Activated gamma-delta T cell treated with Interleukin-2 at 50 U/mL for 16 hours (primary cell): ENCODE measurements around the gene RPL12.

Source experiments
- DNase-seq: peaks from one replicate; pipeline ENCODE4 v3.0.0-alpha.2; 2020

The RPL12 gene

GRCh38 chr9:127450830-127451607 lies at the start of gene RPL12, which contains the start of gene LRSAM1:
TSS of gene RPL12 (minus strand) at chr9:127451406. CDS start at chr9:127451317, 89 bp downstream.
TSS of gene LRSAM1 (plus strand) at chr9:127451510. CDS start at chr9:127454528, 3,018 bp downstream.
- DNase-seq, result peak; percentile 99

DNA sequence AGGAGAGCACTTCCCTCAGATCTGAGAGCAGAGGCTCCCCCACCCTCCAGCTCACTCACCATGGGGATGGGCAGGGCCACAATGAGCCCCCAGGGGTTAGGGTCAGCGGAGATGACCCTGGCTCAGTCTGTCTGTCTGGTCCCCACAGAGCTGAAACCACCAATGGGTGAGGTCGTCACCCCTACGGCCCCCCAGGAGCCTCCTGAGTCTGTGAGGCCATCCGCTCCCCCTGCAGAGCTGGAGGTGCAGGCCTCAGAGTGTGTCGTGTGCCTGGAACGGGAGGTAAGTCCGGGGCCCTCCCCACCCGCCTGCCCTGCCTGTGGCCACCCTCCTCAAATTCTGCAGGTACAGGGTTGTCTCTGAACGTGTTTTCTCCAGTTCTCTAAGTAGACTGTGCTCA lies 49.7 kb upstream of the RPL12 start:
- no peak for DNase-seq

DNA sequence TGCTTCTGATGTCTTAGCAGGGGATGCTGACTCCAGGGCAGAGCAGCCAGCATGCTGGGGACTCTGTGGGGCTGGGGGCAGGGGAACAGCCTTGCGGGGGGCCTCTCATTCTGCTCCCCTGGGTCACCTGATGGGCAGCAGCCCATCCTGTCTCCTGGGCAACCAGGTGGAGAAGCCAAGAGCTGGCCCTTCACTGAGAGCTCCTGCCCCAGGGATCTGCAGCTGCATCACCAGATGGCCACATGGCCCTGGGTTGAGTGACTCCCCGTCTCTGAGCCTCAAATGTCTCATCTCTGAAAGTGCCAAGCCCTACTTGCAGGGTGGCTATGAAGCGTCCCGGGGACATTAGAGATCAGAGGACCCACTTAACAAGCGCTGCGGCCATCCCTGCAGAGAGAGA lies 49.2 kb upstream of the RPL12 start:
- no peak for DNase-seq

DNA sequence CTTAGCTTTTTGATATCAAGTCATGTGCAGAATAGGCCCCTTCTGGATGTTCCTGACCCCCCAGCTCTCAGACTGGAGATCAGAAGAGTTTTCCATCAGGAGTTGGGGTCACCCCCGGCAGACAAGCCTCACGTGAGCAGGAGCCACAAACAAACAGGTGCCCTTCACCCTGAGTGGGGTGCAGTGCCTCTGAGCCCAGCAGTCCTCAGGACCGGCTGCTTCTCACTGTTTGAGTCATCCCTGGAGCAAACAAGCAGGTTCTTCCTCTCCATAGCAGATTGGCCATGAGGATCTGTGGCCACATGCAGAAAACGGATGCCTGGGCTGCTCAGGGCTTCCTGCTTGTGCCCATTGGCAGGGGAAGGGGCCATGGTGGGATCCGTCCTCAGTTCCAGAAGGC lies 47.1 kb upstream of the RPL12 start:
- no peak for DNase-seq

DNA sequence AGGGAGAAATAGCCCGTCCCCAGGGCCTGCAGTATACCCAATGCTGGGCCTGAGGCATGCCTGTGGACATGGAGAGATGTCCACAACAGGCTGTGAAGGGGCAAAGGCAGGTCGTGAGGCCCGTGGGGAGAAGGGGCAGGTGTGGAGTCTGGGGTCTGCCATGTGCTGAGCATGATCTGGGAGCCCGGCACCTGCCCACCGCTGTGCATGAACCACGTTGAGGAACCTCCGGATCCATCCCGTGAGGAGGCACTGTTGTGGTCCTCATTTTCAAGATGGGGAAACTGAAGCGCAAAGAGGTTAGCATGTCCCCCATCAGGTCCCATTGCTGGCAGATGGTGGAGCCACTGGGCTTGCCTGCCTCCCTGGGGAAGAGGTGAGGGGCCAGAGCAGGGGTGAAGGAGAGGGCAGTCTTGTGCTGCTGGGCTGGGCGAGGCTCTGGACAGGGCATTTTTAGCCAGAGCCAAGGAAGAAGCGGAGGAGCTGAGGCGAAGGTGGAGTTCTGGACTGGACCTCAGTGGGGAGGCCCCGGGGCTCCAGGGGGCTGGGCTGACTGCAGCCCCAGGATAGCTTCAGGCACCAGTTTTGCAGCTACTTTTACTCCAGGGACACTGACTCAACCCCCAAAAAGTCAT lies 46.6 kb upstream of the RPL12 start:
- DNase-seq, result no peak

GRCh38 chr9:127496974-127497373 lies 45.8 kb upstream of the RPL12 start:
- no peak for DNase-seq

DNA sequence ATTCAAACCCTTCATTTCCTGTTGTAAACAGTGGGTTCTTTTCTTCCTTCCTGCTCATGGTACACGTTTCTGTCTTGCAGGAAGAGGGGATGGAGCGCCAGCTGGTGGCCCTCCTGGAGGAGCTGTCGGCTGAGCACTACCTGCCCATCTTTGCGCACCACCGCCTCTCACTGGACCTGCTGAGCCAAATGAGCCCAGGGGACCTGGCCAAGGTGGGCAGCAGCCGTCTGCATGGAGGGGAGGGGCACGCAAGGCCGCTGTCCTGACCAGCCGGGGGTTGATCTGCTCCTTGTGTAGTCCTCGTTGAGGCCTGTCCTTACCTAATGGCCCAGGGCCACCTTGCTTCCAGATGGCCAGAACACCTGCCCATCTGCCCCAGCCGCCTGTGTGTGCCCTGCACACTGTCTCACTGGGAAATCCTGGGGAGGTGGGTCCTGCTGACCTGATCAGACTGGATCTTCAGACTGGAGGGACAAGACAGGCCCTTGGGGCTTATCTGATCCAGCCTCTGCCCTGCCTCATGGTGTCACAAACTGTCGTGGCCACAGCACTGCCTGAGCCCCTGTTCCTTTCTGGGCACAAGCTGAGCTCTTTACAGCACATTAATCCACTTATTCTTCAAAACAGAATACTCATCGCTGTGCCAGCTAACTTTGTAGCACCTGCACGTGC lies 44.8 kb upstream of the RPL12 start:
- DNase-seq, result no peak

DNA sequence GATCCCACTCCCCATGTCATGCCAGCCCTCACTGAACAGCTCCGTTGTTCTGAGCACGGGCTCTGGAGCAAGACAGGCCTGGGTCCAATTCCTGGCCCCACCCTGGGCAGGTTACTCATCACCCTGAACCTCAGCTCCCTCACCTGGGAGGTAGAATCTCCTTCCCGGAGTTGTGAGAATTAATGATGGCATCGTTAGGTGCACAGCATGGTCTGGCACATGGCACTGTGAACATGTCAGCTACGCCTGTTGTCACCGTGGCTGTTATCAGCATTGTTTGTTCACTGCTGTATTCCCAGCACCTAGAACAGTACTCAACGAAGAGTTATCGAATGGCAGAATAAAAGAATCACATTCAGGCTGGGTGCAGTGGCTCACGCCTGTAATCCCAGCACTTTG lies 43.1 kb upstream of the RPL12 start:
- no peak for DNase-seq

DNA sequence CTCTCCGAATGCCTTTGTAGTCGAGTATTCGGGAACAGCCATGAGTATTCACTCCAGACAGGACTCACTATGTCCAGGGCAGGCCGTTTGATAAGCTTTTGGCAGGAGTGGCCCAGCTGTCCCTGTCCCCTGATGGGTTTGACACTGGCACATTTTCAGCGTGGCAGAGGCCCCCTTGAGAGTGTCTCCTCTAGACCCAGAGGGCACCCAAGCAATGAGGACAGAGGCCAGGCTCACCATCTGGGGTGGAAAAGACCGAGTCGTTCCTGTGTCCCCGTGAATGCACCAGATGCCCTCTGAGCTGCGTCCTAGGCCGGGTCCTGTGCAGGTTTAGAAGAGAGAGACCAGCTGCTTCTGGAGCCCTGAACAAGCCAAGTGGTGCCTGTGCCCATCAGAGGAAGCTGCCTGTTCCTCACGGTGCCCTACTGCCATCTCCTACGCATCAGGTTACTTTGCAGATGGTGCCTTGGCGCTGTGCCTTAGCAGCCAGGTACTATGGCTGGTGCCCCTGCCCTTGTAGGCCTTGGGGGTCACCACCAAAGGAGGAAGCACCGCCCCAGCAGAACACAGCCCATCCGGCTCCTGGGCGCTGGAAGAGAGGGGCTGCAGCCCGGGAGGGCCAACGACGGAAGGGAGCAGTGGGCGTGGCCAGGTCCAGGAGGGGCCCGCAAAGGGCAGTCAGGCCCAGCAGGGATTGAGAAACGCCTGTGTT lies 42.5 kb upstream of the RPL12 start:
- no peak for DNase-seq

DNA sequence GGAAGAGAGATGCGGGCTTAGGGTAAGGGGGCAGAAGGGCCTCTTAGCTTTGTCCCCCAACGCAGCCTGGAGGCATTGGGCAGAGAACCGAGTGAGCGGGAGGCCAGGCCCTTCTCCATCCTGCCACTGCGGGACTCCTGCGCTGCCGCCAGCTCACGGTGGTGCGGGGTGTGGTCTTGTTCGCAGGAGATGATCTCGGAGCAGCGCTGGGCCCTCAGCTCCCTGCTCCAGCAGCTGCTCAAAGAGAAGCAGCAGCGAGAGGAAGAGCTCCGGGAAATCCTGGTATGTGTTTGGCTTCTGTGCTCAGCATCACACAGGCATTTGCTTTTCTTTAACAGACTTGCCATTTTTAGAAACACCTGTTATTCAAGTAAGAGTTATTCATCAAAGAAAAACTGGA lies 41.4 kb upstream of the RPL12 start:
- DNase-seq, result no peak

DNA sequence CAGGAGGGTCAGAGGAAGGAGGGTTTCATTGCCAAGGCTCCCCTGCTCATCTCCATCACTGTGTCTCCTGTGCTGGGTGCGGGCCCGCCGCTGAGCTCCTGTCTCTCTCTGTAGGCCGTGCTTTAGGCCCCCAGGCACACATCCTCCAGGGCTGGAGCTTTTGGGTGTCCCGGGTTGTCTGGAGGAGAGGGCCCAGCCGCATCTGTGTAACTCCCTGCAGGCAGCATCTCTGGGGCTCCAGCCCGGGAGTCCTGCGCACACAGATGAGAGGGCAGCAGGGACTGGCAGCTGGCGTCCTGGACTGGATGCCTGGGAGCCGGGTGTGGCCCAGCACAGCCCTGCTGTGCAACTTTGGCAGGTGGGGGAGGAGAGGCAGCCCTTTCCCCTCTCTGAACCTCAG lies 40.3 kb upstream of the RPL12 start:
- DNase-seq, result no peak

- DNase-seq, result no peak
Observed at GRCh38 chr9:127490535-127491230, 39.5 kb upstream of the RPL12 start.

- DNase-seq, result no peak
Observed at GRCh38 chr9:127489471-127490115, 38.4 kb upstream of the RPL12 start.

DNA sequence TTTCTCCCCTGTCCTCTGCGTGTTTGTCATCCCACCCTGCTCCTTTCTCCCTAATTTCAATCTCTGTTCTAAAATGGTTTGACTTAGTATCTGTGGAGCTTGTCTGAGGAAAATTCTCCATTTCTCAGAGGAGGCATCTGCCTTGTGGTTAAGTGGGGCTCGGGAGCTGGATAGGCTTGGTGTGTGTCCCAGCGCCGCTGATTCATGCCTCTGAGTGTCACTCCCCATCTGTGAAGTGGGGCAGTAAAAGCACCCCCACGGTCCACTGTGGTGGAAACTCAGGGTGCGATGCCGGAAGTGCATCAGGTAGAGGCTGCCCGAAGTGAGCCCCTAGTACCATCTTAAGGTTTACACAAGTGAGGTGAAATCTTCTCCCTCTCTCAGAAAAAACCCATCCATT lies 37.7 kb upstream of the RPL12 start:
- DNase-seq, result no peak

DNA sequence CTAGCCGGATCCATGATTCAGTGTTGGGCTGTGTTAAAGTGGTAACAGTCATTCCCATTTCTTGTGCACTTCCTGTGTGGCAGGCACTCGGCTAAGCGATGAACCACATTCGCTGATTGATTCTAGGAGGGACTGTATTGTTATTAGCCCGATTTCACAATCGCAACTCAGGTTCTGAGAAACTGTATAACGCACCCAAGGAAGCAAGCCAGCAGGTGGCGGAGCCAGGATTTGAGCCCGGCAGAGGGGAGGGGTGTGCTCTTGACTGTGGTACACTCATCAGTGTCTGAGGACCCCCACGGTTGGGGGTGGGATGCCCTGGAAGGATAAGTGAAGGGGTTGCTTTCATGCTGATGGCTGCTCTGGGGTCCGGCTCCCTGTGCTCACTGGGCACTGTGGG lies 34.8 kb upstream of the RPL12 start:
- no peak for DNase-seq

GRCh38 chr9:127482662-127483061 lies 31.5 kb upstream of the RPL12 start:
- DNase-seq, result no peak

DNA sequence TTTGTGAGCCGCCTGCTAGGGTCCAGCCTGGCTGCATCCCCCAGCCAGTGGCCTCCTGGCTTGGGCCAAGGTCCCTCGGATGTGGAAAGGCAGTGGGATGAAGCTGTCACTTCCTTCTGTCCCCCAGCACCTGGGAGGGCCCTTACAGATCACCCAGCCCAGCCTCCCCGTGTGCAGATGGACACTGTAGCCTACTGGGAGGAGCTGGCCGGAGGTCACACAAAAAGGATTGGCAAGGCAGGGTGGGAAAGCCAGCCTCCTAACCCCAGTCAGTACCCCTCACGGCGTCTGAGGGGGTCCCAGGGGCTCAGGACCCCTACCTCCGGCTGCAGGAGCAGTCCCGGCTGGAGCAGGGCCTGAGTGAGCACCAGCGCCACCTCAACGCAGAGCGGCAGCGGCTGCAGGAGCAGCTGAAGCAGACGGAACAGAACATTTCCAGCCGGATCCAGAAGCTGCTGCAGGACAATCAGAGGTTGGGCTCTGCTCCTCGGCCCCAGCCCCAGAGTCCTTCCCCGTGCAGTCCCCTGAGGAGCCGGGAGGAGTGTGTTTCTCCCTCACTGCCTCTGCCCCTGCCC lies 28.4 kb upstream of the RPL12 start:
- DNase-seq, result no peak

DNA sequence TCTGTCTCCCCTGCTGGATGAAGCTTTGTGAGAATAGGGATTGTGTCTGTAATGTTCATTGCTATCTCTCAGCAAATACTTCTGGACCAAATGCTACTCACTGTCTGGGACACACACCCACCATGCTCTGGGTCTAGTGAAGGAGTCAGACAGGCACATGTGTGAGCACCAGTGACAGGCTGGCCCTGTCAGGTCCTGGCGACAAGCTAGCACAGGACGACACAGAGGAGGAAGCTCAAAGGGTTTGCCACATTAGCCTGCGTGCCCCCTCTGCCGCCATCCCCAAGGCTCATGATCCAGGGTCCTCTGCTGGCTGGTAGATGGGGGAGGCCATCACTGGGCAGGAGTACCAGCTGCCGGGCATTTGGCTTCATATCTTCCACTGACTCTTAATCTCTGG lies 23.4 kb upstream of the RPL12 start:
- DNase-seq, result no peak

DNA sequence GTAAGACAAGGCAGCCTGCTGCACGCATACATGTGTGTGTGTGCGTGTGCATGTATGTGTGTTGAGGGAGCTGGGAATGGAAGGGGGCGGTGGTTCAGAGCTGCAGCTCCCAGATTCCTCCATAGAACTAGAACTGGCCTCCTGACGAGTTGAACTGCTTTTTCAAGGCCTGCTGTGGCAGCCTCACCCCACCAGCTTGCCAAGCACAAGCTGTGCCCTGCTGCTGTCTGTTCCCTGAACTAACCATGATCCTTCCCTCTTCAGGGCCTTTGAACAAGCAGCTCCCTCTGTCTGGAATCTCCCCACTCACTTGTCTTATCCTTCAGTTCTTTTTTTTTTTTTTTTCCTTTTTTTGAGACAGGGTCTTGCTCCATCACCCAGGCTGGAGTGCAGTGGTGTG lies 22.7 kb upstream of the RPL12 start:
- no peak for DNase-seq

DNA sequence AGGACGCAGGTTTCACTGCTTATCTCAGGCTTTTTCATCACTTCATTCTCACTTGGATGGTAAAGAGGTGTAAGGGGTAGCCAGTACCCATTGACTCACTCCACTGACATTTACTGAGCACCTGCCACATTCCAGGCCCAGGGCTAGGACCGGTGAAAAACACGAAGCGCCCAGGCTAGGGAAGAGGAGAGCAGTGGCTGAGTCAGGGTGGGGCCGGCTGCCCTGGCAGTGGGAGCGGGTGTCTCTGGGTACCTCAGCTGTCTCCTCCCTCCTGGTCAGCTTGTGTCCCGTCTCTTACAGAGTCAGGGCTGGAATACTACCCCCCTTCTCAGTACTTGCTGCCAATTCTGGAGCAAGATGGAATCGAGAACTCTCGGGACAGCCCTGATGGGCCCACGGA lies 22.3 kb upstream of the RPL12 start:
- DNase-seq, result no peak

GRCh38 chr9:127470662-127471061 lies 19.5 kb upstream of the RPL12 start:
- DNase-seq, result no peak

GRCh38 chr9:127467621-127468020 lies 16.4 kb upstream of the RPL12 start:
- DNase-seq, result no peak
